ENCODE results near the gene BMERB1.
A peak's percentile ranks its signal among the peaks of the same experiment; 100 is the strongest.
"Not testable (repeated sequence)": the region's sequence is repeated elsewhere in the genome, so short reads cannot be mapped to it uniquely, and the experiment has no call there.

The BMERB1 gene

DNA sequence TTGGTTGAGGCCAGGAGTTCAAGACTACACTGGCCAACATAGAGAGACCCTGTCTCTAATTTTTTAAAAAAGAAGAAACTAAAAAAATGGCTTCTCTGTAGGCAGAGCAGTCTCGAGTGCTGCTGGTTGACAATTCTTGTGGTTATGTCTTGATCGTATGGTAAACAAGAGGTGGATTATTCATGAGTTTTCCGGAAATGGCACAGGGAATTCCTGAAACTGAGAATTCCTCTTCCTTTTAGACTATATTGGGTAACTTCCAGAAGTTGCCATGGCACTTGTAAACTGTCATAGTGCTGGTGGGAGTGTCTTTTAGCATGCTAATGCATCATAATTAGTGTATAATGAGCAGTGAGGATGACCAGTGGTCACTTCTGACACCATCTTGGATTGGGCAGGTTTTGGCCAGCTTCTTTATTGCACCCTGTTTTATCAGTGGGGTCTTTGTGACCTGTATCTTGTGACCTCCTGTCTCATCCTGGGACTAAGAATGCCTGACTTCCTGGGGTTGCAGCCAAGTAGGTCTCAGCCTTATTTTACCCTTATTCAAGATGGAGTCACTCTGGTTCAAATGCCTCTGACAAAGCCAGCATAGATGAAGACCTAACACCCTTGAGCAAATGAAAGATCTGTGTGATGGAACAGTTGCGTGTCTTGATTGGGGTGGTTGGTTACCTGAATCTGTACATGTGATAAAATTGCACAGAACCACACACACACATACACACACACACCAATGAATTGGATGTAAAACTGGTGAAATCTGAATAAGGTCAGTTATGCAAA is 30.2 kb downstream of the BMERB1 start:
- no peak for DNase-seq

DNA sequence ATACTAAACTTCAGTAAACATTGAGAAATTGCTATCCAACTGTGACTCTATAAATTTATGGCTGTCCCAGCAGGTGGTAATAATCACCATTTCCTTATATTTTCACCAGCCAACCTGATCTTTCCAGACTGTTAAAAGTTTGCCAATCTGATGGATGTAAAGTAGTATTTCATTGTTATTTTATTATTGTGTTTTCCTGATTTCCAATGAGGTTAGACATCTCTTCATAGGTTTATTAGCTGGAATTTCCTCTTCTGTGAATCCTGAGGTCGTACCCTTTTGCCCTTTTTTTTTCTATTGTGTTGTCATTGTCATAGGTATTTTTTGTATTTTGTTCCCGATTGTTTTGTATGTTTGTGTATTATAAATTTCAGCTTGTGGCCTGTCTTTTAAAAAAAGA is 31.7 kb downstream of the BMERB1 start:
- no peak for DNase-seq

DNA sequence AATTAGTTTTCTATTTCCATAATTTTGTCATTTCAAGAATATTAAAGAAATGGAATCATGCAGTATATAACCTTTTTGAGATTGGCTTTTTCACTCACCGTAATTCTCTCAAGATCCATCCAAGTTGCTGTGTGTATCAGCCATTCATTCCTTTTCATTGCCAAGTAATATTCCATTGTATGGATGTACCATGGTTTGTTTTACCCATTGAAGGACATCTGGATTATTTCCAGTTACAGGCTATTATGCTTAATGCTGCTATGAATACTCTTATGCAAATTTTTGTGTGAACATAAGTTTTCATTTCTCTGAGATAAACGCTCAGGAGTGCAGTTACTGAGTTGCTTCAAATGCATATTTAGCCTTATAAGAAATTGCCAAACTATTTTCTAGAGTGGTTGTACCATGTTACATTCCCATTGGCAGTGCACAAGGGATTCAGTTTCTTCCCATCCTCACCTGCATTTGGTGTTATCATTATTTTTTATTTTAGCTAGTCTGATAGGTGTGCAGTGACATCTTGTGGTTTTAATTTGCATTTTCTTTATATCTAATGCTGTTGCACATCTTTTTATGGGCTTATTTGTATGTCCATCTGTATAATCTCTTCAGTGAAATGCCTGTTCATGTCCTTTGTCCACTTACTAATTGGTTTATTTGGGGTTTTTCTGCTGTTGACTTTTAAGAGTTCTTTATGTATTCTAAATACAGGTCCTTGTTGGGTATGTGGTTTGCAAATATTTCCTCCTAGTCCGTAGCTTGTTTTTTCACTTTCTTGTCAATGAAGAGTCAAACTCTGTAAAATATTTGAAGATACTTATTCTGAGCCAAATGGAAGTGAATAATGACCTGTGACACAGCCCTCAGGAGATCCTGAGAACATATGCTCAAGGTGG is 32.7 kb downstream of the BMERB1 start:
- DNase-seq, result no peak

DNA sequence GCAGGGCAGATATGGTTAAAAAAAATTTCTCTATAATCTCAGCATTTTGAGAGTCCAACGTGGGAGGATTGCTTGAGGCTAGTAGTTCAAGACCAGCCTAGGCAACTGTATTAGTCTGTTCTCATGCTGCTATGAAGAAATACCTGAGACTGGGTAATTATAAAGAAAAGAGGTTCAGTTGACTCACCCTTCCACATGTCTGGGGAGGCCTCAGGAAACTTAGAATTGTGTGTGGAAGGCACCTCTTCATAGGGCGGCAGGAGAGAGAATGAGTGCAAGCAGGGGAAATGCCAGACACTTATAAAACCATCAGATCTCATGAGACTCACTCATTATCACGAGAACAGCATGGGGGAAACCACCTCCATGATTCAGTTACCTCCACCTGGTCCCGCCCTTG is 42.6 kb downstream of the BMERB1 start:
- DNase-seq, result not testable (repeated sequence)

DNA sequence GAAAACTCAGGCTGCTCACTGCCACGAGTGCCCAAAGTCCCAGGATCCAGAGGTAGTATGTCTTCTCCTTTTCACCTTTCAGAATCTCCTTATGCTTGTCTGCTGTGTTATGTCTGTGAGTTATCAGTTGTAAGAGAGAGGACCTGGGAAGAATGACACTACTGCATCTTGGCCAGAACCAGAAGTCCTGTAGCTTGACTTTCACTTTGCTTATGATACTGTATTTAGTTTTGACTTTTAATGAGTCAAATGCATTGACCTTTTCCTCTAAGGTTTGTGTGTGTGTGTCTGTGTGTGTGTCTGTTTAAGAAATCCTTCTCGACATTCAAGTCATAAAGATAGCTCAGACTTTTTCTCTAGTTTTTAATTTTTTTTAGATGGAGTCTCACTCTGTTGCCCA is 43.4 kb downstream of the BMERB1 start:
- no peak for DNase-seq

DNA sequence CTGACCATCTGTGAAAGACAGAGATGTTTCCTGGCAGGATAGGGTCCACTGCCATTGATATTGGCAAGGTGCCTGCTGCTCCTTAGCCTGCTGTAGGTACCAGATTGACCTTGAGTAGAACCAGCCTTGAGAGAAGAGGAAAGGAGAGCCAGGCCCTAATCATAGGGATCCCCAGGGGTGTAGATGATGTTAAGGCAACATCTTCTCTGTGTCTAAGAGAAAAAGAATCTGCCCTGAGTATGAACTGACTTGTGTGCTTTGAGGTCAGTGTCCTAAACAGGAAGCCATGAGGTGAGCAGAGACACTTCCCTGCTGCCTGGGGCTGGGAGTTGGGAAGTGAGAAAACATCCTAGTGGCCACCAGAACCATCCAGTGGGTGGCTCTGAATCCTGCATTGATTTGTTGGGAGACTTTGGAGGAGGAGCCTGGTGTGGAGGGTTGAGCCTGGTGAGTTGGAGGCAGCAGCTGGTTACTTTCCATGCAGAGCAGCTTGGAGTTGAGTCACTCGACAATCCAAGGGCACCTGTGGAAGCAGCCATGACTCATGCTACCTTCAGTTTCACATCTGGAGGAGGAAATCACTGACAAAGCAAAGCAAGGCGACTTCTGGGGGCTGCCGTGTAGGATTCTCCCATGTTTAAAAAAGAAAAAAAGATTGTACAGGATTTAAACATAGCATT is 47.8 kb downstream of the BMERB1 start:
- peak; percentile 95 for DNase-seq

DNA sequence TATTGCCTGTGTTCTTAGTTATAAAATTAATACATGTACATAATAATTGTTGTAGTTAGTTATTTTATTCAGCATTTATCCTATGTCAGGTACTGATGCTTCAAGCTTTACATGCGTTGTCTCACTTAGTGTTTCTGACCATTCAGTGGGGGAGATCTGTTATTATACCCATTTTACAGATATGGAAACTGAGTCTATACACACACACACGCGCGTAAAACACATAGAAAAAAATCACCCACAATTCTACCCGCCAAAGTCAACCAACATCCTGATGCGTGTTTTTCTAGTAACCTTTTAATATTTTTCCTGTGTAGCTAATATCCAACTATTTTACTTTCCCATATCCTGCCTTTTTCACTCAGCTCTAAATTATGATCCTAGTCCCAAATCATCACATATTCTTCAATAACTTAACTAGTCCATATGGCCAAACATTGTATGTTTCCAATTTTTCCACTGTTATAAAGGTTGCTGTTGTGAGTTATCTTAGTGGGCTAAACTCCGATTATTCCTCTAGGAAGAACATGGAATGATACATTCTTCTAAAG is 48.4 kb downstream of the BMERB1 start:
- no peak for DNase-seq

DNA sequence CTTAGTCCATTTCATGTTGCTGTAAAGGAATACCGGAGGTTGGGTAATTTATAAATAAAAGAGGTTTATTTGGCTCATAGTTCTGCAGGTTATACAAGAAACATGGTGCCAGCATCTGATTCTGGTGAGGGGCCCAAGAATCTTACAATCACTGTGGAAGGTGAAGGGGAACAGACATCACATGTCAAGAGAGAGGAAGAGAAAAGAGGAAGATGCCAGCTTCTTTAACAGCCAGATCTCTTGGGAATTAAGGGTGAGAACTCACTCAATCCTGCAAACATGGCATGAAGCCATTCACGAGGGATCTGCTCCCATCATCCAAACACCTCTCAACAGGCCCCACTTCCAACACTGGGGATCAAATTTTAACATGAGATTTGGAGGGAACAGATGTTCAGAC is 49.5 kb downstream of the BMERB1 start:
- no peak for DNase-seq

DNA sequence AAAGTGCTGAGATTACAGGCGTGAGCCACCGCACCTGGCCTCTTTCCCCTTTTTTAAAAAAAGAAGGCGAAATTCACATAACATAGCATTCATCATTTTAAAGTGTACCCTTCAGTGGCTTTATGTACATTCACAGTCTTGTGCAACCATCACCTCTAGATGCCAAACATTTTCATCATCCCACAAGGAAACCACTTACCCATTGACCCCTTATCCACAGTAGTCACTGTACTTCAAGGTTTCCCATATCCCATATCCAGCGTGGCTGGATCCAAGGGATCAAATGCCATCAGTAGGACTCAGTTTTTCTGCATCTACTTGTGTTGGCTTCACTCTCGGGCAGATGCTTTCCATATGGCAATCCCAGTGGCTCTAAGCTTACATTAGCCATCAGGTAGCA is 50.3 kb downstream of the BMERB1 start:
- DNase-seq, result no peak

DNA sequence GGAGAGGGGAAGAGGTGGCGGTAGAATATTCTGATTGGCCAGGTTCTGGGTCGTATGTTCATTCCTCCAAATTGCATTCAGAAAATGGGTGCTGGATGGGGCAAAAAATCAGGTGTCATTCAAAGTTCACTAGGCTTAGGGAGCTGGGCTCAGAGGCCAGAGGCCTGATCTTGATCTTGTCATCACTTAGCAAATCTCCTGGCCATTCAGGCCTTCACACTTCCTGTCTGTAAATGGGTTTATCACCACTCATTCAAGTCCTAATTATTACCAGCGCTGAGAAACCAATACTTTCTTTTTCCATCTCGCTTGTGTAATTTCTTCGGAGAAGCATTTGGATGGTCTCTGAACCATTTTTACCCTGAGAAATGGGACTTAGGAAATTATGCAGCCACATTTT is 50.8 kb downstream of the BMERB1 start:
- no peak for DNase-seq

DNA sequence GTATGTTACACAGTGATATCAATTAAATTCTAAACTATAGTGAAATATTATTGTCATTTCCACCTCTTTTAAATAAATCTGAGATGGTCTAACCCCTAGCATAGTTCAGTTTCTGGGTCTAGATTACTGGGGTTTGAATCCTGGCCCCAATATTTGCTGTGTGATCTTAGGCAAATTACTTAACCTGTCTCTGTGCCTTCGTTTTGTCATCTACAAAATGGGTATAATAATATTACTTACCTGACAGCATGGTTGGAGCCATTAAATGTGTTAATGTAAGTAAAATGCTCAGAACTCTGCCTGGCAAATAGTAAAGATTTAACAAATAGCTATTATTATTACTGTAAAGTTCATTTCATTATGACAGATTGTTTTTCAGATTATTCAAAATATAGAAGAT is 52.3 kb downstream of the BMERB1 start:
- DNase-seq, result no peak

DNA sequence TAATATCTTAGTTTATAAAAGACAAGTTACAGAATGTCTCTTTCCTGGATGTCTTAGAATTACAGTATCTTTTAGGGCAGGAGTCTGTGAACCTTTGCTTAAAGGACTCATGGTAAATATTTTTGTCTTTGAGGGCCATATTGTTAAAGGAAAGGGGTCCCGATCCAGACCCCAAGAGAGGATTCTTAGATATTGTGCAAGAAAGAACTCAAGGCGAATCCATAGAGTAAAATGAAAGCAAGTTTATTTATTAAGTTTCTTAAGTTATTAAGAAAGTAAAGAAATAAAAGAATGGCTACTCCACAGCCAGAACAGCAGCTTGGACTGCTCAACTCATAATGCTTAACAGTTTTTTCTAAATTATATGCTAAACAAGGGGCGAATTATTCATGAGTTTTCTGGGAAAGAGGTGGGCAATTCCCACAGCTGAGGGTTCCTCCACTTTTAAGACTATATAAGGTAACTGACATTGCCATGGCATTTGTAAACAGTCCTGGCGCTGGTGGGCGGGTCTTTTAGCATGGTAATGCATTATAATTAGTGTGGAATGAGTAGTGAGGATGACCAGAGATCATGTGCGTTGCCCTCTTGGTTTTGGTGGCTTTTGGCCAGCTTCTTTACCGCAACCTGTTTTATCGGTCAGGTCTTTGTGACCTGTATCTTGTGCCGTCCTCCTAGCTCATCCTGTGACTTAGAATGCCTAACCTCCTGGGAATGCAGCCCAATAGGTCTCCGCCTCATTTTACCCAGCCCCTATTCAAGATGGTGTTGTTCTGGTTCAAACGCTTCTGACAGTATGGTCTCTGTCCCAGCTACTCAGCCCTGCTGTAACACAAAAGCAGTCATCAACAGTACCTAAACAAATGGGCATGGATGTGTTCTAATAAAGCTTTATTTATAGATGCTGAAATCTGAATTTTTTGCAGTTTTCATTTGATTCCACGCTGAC is 53.2 kb downstream of the BMERB1 start:
- no peak for DNase-seq

DNA sequence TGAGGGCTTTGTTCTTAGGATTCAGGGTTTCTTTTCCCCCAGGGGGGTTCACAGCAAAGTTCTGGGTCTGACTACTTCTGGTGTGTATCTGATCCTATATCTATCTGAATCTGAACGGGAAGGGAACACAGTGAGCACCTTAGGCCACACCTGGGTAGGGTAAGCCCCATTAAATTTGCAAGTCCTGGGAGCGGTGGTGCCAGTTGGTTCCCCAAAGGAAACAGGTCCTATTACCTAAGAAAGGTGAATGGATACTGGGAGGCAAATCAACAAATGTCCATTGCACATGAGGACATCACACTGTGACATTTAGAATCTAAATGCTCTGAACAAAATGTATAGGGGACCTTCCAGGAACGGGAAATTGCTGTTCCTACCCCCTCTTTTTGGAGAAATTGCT is 54.6 kb downstream of the BMERB1 start:
- DNase-seq, result no peak

DNA sequence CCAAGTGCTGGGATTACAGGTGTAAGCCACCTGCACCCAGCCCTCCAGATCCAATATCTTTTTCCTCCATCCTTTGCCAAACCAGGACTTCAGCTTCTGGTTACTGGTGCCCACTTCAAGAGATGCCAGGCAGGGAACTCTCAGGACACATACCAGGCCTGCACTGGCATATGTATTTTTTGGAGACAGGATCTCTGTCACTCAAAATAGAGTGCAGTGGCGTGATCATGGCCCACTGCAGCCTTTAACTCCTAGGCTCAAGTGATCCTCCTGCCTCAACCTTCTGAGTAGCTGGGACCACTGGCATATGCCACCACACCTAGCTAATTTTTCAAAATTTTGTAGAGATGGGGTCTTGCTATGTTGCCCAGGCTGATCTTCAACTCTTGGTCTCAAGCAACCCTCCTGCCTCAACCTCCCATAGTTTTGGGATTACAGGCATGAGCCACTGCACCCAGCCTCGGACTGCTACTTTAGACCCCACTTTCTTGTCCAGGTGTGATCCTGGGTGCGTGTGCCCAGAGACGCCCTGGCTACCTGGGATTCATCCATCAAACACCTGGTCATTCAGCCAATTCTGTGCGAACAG is 55.8 kb downstream of the BMERB1 start:
- DNase-seq, result no peak

DNA sequence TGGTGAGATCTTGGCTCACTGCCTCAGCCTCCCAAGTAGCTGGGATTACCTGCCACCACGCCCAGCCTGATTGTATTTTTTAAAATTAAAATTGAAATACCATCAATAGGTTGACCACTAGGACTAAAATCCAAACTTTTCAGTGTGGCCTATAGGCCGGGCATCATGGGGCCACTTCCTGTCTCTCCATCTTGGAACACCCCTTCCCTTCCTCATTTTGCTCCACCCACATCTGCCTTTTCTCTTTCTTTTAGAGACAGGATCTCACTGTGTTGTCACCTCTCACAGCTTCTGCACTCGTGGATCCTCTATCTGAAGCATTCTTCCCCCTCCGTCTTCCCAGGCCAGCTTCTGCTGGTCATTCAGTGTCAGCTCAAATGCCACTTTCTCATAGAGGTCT is 57.0 kb downstream of the BMERB1 start:
- DNase-seq, result no peak

DNA sequence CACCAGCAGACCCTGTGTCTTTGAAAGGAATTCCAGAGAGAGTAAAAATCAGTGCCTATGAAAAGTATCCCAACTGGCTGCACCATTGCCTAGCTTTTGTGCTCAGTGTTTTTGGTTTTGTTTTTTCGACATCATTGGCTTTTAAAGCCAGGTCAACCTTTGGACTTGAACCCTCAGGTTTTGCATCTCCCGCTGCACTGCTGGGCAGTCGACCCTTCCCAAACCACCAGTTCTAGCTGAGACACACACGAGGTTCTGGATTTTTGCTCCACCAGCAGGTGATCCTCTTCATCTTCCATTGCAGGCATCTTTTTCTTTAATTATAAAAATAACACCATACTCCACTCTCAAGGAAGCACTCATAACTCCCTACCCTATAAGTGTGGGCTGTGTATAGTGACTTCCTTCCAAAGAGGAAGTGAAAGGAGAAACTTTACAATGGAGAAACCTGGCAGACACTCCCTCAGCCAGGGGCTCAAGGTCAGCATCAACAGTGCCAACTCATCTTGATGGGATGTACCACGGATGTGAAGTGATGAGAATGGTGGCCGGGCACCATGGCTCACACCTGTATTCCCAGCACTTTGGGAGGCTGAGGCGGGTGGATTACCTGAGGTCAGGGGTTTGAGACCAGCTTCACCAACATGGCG is 57.8 kb downstream of the BMERB1 start:
- DNase-seq, result no peak

DNA sequence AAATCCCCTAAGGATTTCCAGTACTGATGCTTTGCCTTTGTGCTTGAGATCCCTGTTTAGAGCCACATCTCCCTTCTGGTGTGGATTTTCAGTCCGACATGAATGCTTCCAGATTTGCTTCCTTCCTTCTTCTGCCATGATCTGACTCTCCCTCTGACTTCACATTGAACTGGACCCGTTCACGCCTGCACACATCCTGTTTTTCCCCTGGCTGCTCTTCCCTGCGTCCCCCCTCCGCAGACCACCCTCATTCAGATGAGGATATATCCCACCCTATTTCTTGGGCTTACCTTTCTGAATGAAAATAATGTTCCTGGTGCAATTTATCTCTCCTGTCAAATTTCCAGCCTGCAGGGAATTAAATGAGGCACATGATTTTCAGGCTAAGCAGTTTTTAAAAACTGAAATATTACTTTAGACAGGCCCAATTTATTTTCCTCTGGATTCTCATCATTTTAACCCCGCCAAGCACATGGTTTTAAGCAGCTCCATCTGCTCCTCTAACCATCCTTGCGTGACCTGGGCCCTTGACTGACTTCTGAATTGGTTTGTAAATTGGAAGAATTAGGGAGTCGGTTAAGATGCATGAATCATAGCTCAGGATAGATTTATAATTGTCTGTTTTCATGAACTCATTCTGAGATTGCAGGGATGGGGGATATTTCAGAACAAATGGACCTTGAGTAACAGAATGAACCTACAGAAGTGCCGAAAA is 59.2 kb downstream of the BMERB1 start:
- DNase-seq, result no peak

DNA sequence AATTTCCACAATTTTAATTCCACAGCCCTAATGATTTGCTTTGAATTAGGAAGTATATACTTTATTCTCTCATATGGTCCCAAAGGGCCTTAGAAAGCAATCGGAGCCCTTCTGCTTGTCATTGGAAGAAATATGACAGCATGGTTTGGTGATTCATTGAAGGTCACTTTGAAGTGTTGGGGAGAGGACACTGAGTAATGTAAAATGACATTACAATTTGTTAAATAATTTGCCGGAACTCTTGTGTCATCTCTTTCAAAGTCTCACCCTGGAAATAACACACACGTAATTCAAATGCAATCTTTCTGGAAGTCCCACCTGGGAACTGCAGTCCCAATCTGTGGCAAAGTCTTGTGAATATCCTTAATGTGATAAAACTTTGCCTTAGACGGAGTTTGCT is 59.8 kb downstream of the BMERB1 start:
- DNase-seq, result no peak

DNA sequence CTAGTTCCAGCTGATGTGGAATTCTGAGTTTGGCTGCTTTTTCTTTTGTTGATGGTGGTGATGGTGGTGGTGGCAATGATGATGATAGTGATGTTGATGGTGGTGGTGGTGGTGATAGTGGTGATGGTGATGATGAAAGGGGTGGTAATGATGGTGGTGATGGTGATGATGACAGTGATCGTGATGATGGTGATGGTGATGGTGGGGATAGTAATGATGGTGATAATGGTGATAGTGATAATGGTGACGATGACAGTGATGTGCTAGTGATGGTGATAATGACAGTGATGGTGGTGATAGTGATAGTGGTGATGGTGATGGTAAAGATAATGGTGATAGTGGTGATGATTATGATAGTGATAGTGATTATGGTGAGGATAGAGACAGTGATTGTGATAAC is 61.5 kb downstream of the BMERB1 start:
- DNase-seq, result no peak

DNA sequence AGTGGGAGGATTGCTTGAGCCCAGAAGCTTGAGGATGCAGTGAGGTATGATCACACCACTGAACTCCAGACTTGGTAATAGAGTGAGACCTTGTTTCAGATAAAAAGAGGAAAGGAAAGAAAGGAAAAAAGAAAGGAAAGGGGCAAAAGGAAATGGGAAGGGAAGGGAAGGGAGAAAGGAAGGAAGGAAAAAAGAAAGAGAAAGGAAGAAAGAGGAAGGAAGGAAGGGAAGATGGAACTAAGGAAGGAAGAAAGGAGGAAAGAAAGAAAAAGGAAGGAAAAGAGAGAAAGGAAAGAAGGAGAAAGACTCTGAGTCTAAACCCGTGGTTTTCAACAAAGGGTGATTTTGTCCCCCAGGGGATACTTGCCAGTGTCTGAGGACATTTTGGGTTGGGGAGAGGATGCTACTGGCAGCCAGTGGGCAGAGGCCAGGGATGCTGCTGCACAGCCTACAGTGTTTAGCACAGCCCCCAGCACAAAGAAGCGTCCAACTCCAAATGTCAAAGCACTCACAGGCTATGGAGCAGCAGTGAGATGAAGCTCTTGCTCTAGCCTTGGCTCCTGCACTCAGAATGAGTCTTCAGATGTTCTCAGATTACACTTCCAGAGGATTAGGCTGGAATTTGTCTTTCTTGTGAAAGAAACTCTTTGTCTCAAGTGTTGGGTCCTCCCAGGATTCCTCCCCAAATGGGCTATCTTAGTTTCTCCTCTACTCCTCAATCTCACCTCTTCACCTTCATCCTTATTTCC is 64.2 kb downstream of the BMERB1 start:
- DNase-seq, result no peak
